Activated CD8-positive, alpha-beta memory T cell treated with anti-CD3 and anti-CD28 coated beads, Interleukin-2, amount 50 U/mL, for 4 hours (primary cell): ENCODE measurements around the gene SERINC2.
"Not testable (repeated sequence)": the region's sequence is repeated elsewhere in the genome, so short reads cannot be mapped to it uniquely, and the experiment has no call there.

ENCODE experiments used
- DNase-seq: peaks from one replicate; pipeline ENCODE4 v3.0.0-alpha.2; 2020

Gene SERINC2

GRCh38 chr1:31386576-31387243, 26.3 kb upstream of the SERINC2 start:
- not testable (repeated sequence) for DNase-seq

- no peak for DNase-seq
Measured at GRCh38 chr1:31387612-31388011, 25.4 kb upstream of the SERINC2 start.

- DNase-seq = no peak
Measured at GRCh38 chr1:31389616-31390015, 23.4 kb upstream of the SERINC2 start.

GRCh38 chr1:31390071-31390470, 22.9 kb upstream of the SERINC2 start:
- DNase-seq = no peak

- DNase-seq = no peak
Measured at GRCh38 chr1:31393463-31393862, 19.6 kb upstream of the SERINC2 start.

GRCh38 chr1:31394584-31395193, 18.3 kb upstream of the SERINC2 start:
- peak; percentile 79 for DNase-seq

GRCh38 chr1:31396633-31397351, 16.2 kb upstream of the SERINC2 start:
- no peak for DNase-seq

- no peak for DNase-seq
Measured at GRCh38 chr1:31397360-31398095, 15.5 kb upstream of the SERINC2 start.

- no peak for DNase-seq
Measured at GRCh38 chr1:31398246-31398645, 14.8 kb upstream of the SERINC2 start.

- DNase-seq = no peak
Measured at GRCh38 chr1:31399976-31400375, 13.0 kb upstream of the SERINC2 start.

GRCh38 chr1:31400393-31400792, 12.6 kb upstream of the SERINC2 start:
- no peak for DNase-seq

GRCh38 chr1:31401241-31401640, 11.8 kb upstream of the SERINC2 start:
- DNase-seq = no peak

GRCh38 chr1:31405578-31406245, 7.3 kb upstream of the SERINC2 start:
- no peak for DNase-seq

GRCh38 chr1:31407029-31407626, 5.9 kb upstream of the SERINC2 start:
- no peak for DNase-seq

GRCh38 chr1:31408788-31409318, 4.2 kb upstream of the SERINC2 start:
- no peak for DNase-seq

GRCh38 chr1:31409946-31410858, 2.8 kb upstream of the SERINC2 start:
- no peak for DNase-seq

GRCh38 chr1:31410871-31411270, 2.1 kb upstream of the SERINC2 start:
- DNase-seq = no peak

- no peak for DNase-seq
Measured at GRCh38 chr1:31412205-31412604, 808 bp upstream of the SERINC2 start.

- DNase-seq = no peak
Measured at GRCh38 chr1:31413405-31414001, 490 bp downstream of the SERINC2 start.

GRCh38 chr1:31414980-31415370, 2.0 kb downstream of the SERINC2 start:
- no peak for DNase-seq

- no peak for DNase-seq
Measured at GRCh38 chr1:31415658-31416057, 2.6 kb downstream of the SERINC2 start.
